OCI-LY3 (cell line): ENCODE results near the gene HCRTR1.

Experiments
- H2AFZ ChIP-seq: fragments of 200-600, 300-600 bp; shearing (Covaris generic); 2 replicates; pipeline ENCODE4 v1.6.0; 2014; ENCODE audit warnings: antibody characterized with exemption, low read depth, low read length
- H3K27ac ChIP-seq: fragments of 200-600, 300-600 bp; sonication (generic); 2 replicates; pipeline ENCODE4 v1.5.1; 2014; ENCODE audit warnings: mild to moderate bottlenecking, low read length, moderate library complexity, mixed read lengths
- H3K27me3 ChIP-seq: fragments of 200-600, 300-600 bp; sonication (generic); 2 replicates; pipeline ENCODE4 v1.6.1; 2014; ENCODE audit warnings: low read depth, low read length, mixed read lengths
- H3K36me3 ChIP-seq: fragments of 200-600, 300-600 bp; sonication (generic); replicated peaks from 2 replicates; pipeline ENCODE3; 2014; ENCODE audit warnings: low read depth, low read length, mixed read lengths
- H3K4me1 ChIP-seq: fragments of 300-600, 200-600 bp; sonication (generic); 2 replicates; pipeline ENCODE4 v1.6.1; 2014; ENCODE audit warnings: low read length, mixed read lengths
- H3K4me2 ChIP-seq: fragments of 200-600, 300-600 bp; sonication (generic); 2 replicates; pipeline ENCODE4 v1.6.1; 2014; ENCODE audit warnings: low read length, mixed read lengths
- H3K4me3 ChIP-seq: fragments of 300-600, 200-600 bp; sonication (generic); 2 replicates; pipeline ENCODE4 v1.5.1; 2014; ENCODE audit warnings: antibody characterized with exemption, mild to moderate bottlenecking, low read length, moderate library complexity
- H3K79me2 ChIP-seq: fragments of 300-600, 200-600 bp; shearing (Covaris generic); 2 replicates; pipeline ENCODE4 v1.6.1; 2014; ENCODE audit warnings: mild to moderate bottlenecking, low read length, mixed read lengths
- H3K9ac ChIP-seq: fragments of 300-600, 200-600 bp; shearing (Covaris generic); 2 replicates; pipeline ENCODE4 v1.6.0; 2014; ENCODE audit warnings: mild to moderate bottlenecking, low read length, moderate library complexity
- H3K9me3 ChIP-seq: fragments of 200-600, 300-600 bp; shearing (Covaris generic); 2 replicates; pipeline ENCODE4 v1.6.1; 2014; ENCODE audit warnings: low read length, mixed read lengths; ENCODE audit not compliant: insufficient read depth
- H4K20me1 ChIP-seq: fragments of 200-600, 300-600 bp; sonication (generic); 2 replicates; pipeline ENCODE4 v1.6.1; 2016; ENCODE audit warnings: low read length, mixed read lengths; ENCODE audit not compliant: insufficient read depth
- CTCF ChIP-seq: fragments of 200-600, 300-600 bp; sonication (generic); IDR thresholded peaks from 2 replicates; pipeline ENCODE4 v1.5.1; 2014; ENCODE audit warnings: antibody characterized with exemption, low read length, low read depth
- EZH2phosphoT487 ChIP-seq: fragments of 200-600 bp; shearing (Covaris generic); IDR thresholded peaks from 2 replicates; pipeline ENCODE4 v1.6.1; 2018; ENCODE audit warnings: antibody characterized with exemption, mixed run types, low read depth

Gene HCRTR1

DNA sequence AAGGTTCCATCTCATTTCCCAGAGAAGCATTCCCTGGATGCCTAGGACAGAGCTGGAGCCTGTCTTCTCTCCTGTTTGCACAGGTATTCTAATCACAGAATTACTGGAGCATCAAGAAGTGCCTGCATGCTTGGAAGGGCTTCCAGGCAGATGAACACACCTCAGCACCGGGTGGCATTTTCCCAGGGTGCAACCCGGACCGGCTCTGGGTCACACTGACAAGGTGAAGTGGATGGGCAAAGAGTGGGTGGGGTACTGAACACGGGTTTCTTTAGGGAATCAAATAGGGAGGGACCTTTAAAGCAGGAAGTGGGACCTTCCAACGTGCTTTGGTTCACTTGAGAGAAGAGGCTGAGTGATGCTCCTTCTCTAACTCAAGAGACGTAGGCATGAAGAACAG is 34.3 kb downstream of the HCRTR1 start:
- Histone ChIP-seq H3K27ac (no peak overlapping the region), H3K36me3 (no peaks in the 10 kb centered on the region), H3K4me1 (no peaks in the 10 kb centered on the region), H3K79me2 (no peaks in the 10 kb centered on the region), H3K9ac (no peak overlapping the region), H4K20me1 (no peaks in the 10 kb centered on the region), H2AFZ (no peak overlapping the region), H3K9me3 (no peaks in the 10 kb centered on the region), H3K27me3 (no peaks in the 10 kb centered on the region), H3K4me3 (no peak overlapping the region), H3K4me2 (no peak overlapping the region)
- TF ChIP-seq CTCF (no peak), EZH2phosphoT487 (no peak)

DNA sequence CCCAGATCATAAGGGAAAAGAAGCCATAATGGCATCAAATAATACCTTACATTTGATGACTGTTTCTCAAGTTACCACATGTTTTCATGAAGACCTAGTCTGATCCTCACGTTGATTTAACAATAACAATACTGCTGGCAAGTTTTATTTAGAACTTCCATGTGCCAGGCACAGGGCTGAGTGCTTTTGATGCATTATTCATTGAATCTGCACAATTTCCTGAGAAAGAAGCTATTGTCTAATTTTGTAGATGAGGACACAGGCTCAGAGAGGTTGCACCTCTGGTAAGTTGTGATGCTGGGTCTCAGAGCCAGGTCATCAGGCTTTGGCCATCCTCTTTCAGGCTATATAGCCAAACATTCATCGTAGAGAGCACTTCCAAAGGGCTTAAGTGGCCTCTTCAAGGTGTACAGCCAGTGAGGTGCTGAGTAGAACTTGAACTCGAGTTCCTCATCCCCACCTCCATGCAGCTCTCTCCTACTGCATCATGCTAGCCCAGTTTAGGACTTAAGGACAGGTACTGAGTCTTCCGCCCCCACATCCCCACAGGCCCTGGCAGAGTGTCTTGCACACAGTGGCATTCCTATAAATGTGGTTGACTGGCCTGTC is 35.5 kb downstream of the HCRTR1 start:
- H3K9ac ChIP-seq, result no peak overlapping the region
- H2AFZ ChIP-seq, result no peak overlapping the region
- H3K9me3 ChIP-seq, result no peaks in the 10 kb centered on the region
- TF ChIP-seq EZH2phosphoT487, result no peak
- TF ChIP-seq CTCF, result no peak
- no peaks in the 10 kb centered on the region for H3K36me3 ChIP-seq
- no peak overlapping the region for H3K4me3 ChIP-seq
- no peaks in the 10 kb centered on the region for H3K79me2 ChIP-seq
- no peak overlapping the region for H3K27ac ChIP-seq
- no peaks in the 10 kb centered on the region for H3K27me3 ChIP-seq
- H3K4me2 ChIP-seq, result no peak overlapping the region
- no peaks in the 10 kb centered on the region for H4K20me1 ChIP-seq
- H3K4me1 ChIP-seq, result no peaks in the 10 kb centered on the region

- Histone ChIP-seq H3K79me2 (no peaks in the 10 kb centered on the region), H3K4me1 (no peaks in the 10 kb centered on the region), H3K36me3 (no peaks in the 10 kb centered on the region), H3K27me3 (no peaks in the 10 kb centered on the region), H3K9me3 (no peaks in the 10 kb centered on the region), H2AFZ (no peak overlapping the region), H3K4me2 (no peak overlapping the region), H3K4me3 (no peak overlapping the region), H3K27ac (no peak overlapping the region), H3K9ac (no peak overlapping the region), H4K20me1 (no peaks in the 10 kb centered on the region)
- TF ChIP-seq CTCF, result no peak
- TF ChIP-seq EZH2phosphoT487, result no peak
Observed at GRCh38 chr1:31653717-31654473, 36.4 kb downstream of the HCRTR1 start.

DNA sequence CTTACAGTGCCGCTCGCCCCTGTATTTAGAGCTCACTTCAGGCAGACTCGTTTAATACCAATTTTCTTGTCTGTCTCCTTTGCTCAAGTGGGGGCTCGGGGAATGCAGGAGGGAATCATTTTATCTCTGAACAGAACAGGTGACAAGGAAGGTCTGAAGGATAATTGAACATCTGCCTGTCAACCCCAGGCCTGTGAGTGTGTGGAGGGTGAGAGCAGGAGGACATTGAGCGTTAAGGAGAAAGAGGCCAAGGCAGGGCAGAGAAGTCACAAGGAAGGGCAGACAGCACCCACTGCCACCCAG is 36.9 kb downstream of the HCRTR1 start:
- H3K4me3 ChIP-seq, result no peak overlapping the region
- no peak overlapping the region for H3K27ac ChIP-seq
- no peak overlapping the region for H2AFZ ChIP-seq
- no peaks in the 10 kb centered on the region for H3K79me2 ChIP-seq
- no peak overlapping the region for H3K4me2 ChIP-seq
- no peaks in the 10 kb centered on the region for H3K4me1 ChIP-seq
- no peaks in the 10 kb centered on the region for H3K9me3 ChIP-seq
- no peaks in the 10 kb centered on the region for H3K36me3 ChIP-seq
- H4K20me1 ChIP-seq, result no peaks in the 10 kb centered on the region
- no peaks in the 10 kb centered on the region for H3K27me3 ChIP-seq
- H3K9ac ChIP-seq, result no peak overlapping the region
- TF ChIP-seq EZH2phosphoT487 (no peak), CTCF (no peak)
